ENCODE measurements around the gene NAA20.
A peak's percentile ranks its signal among the peaks of the same experiment; 100 is the strongest.

NAA20 gene

GRCh38 chr20:19991308-19991707 is 25.9 kb upstream of the NAA20 start:
- no peak overlapping the region for H3K4me3 ChIP-seq (ENCODE audit: low read length)
- no peak for TF ChIP-seq CTCF (conservative IDR thresholded peaks at IDR 0.05; ENCODE audit: low read length)
- DNase-seq (ENCODE audit: low read depth): no peak

GRCh38 chr20:19991854-19992253 is 25.3 kb upstream of the NAA20 start:
- DNase-seq (ENCODE audit: low read depth): no peak
- H3K4me3 ChIP-seq (ENCODE audit: low read length): no peak overlapping the region
- TF ChIP-seq CTCF (conservative IDR thresholded peaks at IDR 0.05; ENCODE audit: low read length): no peak

- TF ChIP-seq CTCF (conservative IDR thresholded peaks at IDR 0.05; ENCODE audit: low read length): no peak
- H3K4me3 ChIP-seq (ENCODE audit: low read length): peak overlapping the region; percentile 38
- peak; percentile 94 for DNase-seq (ENCODE audit: low read depth)
These were observed 23.9 kb upstream of the NAA20 start for GRCh38 chr20:19992996-19993908.

GRCh38 chr20:19993958-19994669 is 23.0 kb upstream of the NAA20 start:
- H3K4me3 ChIP-seq (ENCODE audit: low read length): peak overlapping the region; percentile 38
- no peak for TF ChIP-seq CTCF (conservative IDR thresholded peaks at IDR 0.05; ENCODE audit: low read length)
- DNase-seq (ENCODE audit: low read depth): peak; percentile 78

- TF ChIP-seq CTCF (conservative IDR thresholded peaks at IDR 0.05; ENCODE audit: low read length): peak; percentile 84
- H3K4me3 ChIP-seq (ENCODE audit: low read length): no peak overlapping the region
- peak; percentile 71 for DNase-seq (ENCODE audit: low read depth)
These were observed 21.8 kb upstream of the NAA20 start for GRCh38 chr20:19995220-19995863.

GRCh38 chr20:19996222-19996621 is 20.9 kb upstream of the NAA20 start:
- TF ChIP-seq CTCF (conservative IDR thresholded peaks at IDR 0.05; ENCODE audit: low read length): no peak
- H3K4me3 ChIP-seq (ENCODE audit: low read length): no peak overlapping the region
- DNase-seq (ENCODE audit: low read depth): no peak

Measured in AG10803 (cell line).